Hematopoietic multipotent progenitor cell treated with erythropoietin and hydrocortisone succinate and interleukin-3 and kit ligand, for 8 days (in vitro differentiated cells): ENCODE results near the gene CTSA.
"Not testable (repeated sequence)": the region's sequence is repeated elsewhere in the genome, so short reads cannot be mapped to it uniquely, and the experiment has no call there.

Source experiments
- DNase-seq: peaks from one replicate; pipeline ENCODE4 v3.0.0-alpha.2; 2015

The CTSA gene

GRCh38 chr20:45867136-45867818 is 23.9 kb upstream of the CTSA start:
- no peak for DNase-seq

DNA sequence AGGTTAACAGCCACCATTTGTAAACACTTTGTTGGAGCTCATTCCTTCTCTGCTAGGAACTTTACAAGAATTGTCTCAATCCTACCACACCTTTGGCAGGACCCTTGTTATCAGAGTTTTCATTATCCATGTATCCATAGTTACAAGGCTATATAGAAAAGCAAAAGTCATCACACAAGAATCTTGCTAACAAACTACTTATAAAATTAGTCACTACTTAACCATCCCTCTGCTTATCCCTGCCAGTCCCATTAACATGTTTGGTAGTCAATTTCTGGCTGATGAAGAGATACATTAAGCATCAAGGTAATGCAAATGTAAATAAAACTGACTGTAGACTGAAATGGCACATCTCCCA is 23.3 kb upstream of the CTSA start:
- no peak for DNase-seq

GRCh38 chr20:45872626-45873025 is 18.5 kb upstream of the CTSA start:
- no peak for DNase-seq

DNA sequence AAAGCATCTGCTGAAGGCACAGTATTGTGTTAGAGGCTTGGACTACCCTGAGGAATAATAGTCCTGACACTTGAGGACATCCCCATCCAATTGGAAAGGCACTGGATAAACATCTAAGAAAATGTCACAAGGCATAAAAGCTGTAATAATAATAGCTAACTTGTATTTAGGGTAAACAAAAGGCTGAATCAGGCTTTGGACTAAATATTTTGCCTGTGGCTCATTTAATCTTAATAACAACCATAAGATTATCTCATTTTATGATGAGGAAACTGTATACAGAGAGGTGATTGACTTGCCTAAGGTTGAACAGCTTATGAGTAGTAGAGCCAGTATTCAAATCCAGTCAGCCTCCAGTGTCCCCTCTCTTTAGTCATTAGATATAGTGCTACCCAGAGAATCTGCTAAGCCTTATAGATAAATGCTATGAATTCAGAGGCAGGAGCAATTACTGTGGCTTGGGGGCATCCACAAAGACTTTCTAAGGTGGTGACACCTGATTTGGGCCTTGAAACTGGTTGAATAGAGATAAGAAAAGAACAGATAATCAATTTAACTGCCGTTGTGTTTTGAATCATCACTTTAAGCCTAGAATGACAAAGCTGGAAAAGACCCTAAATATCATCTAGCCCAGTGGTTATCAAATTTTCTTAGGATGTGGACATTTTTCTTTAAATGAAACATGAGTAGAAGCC is 17.6 kb upstream of the CTSA start:
- DNase-seq = peak; percentile 61

DNA sequence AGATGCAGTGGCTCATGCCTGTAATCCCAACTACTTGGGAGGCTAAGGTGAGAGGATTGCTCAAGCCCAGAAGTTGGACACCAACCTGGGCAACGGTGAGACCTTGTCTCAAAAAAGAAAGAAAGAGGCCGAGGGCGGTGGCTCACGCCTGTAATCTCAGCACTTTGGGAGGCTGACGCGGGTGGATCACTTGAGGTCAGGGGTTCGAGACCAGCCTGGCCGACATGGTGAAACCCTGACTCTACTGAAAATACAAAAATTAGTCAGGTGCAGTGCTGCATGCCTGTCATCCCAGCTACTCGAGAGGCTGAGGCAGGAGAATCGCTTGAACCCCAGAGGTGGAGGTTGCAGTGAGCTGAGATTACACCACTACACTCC is 17.0 kb upstream of the CTSA start:
- DNase-seq = not testable (repeated sequence)

- no peak for DNase-seq
Measured at GRCh38 chr20:45874576-45874975, 16.6 kb upstream of the CTSA start.

GRCh38 chr20:45878076-45878761 is 12.9 kb upstream of the CTSA start:
- peak; percentile 80 for DNase-seq

DNA sequence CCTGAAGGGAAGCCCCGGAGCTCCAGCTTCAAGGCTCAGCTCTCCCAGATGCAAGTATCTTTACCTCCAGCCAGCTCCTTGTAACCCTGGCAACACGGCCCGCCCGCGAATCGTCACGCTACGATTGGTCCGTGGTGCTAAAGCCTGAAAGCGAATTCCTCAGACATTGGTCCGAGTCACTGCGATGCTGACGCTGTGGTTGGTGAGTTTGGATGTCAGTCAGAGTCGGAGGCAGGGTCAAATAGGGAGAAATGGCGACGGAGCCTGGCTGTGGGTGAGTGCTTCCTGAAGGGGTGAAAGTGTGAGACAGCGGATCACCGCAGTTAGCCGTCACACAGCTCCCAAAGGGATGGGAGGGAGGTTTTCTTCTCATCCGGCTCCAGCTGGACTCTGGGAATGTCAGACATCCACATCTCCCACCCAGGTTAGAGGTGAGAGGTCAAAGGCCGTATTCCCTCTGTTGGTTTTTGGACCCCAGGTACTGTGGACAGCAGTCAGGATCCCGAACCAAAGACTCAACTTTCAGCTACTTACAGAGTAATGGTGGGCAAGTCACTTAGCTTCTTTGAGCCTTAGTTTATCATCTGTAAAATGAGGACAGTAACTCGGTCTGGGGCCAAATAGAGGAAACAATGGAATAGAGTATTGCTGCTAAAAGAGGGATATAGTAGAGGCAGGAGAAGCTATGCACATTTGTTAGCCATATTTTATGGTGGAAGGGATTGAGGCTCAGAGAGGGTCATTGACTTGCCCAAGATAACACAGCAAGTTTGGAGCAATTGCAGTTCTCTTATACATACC is 9.9 kb upstream of the CTSA start, which contains the start of gene ZSWIM1:
Gene ZSWIM1, plus strand, starts transcription at position 240 of the 801 bp plus-strand sequence. CDS start 1,366 bp downstream, outside the sequence.
- DNase-seq = peak; percentile 99

DNA sequence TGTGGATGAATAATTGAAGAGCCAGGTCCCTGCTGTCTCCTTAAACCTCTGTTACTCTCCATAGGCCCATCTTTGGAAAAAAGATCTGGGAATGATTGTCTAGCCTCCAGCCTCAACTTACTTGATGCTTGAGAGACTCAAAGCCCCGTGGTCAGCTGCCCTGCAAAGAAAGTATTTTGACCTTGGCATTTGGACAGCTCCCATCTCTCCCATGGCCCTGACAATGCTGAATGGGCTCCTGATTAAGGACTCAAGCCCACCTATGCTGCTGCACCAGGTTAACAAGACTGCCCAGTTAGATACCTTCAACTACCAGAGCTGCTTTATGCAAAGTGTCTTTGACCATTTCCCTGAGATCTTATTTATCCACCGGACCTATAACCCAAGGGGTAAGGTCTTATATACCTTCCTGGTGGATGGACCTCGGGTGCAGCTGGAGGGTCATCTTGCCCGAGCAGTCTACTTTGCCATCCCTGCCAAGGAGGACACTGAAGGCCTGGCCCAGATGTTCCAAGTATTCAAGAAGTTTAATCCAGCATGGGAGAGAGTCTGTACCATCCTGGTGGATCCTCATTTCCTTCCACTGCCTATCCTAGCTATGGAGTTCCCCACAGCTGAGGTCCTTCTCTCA is 8.6 kb upstream of the CTSA start:
- DNase-seq = no peak

DNA sequence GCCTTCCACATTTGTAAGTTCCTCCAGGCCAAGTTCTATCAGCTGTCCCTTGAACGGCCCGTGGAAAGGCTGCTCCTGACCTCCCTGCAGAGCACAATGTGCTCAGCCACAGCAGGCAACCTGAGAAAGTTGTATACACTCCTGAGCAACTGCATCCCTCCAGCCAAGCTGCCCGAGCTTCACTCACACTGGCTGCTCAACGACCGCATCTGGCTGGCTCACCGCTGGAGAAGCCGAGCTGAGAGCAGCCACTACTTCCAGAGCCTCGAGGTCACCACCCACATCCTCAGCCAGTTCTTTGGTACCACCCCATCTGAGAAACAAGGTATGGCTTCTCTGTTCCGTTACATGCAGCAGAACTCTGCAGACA is 8.1 kb upstream of the CTSA start:
- no peak for DNase-seq

GRCh38 chr20:45886590-45887345 is 4.4 kb upstream of the CTSA start:
- no peak for DNase-seq

DNA sequence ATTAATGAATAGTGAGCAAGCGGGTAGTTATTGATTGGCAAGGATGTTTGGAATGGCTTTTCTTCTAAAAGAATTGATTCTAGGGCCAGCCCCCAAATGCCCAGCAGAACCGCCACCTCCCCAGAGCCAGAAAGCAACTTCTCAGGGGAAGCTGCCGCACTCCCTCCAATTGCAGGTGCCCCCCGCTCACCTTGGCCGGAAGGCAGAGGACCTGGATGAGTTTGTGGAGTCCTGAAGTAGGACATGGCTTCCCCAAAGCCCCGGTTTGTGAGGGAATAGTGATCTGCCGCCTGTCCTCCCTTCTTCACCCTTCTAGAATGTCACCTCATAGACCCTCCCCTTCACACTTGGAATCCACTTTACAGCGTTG is 3.8 kb upstream of the CTSA start, which contains the start of gene SPATA25:
Gene SPATA25, minus strand, starts transcription at position 277 of the 370 bp plus-strand sequence. Its CDS starts 32 bp downstream, at position 245.
- no peak for DNase-seq

DNA sequence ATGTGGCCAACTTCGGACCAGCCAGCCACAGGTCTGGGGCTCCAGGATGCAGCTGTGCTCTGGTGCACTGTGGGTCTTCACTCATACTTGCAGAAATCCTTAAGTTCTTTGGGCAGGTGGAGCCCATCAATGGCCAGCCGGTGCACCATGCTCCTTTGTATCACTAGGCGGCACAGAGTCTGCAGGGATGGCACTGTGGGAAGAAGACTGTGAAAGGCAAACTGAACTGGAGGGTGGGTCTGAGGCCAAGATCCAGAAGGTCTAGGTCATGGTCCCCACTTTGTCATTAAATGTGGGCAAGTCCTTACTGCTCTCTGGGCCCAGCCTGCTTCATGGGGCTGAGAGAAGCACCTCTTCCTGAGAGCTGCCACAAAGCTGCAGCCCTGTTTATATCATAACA is 2.5 kb upstream of the CTSA start:
- DNase-seq = no peak

GRCh38 chr20:45890077-45890984 is 804 bp upstream of the CTSA start:
- DNase-seq = peak; percentile 84

DNA sequence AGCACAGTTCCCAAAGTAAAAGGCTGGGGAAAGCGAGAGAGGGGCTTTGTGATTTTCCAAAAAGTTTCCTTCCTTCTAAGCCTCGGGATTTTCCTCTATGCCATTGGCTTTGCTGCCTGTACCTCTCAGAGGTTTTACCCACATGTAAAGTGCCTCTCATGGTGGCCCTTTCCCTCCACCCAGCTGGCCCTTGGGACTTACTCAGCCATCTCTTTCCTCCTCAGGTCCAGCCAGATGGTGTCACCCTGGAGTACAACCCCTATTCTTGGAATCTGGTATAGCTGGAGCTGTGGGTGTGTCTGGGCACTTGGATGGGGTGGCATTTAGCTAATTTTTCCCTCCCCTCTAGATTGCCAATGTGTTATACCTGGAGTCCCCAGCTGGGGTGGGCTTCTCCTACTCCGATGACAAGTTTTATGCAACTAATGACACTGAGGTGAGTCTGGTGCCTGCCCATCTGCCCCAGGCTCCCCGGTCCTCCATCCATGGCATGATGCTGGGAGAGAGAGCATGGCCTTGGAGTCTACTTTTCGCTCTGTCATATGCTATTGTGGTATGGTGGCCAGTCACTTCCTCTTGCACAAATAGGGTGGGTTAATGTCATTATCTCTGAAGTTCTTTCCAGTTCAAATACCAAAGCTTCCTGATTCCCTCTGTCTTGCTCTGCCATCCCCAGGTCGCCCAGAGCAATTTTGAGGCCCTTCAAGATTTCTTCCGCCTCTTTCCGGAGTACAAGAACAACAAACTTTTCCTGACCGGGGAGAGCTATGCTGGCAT is 1.1 kb downstream of the CTSA start:
- peak; percentile 51 for DNase-seq

- DNase-seq = no peak
Measured at GRCh38 chr20:45892828-45893500, 1.8 kb downstream of the CTSA start.

- no peak for DNase-seq
Measured at GRCh38 chr20:45893831-45894230, 2.7 kb downstream of the CTSA start.

GRCh38 chr20:45894797-45895196 is 3.7 kb downstream of the CTSA start:
- no peak for DNase-seq

GRCh38 chr20:45896641-45897161 is 5.6 kb downstream of the CTSA start:
- no peak for DNase-seq
